OCI-LY1 (cell line): ENCODE results near the gene CENPO.

ENCODE experiments used
- H2AFZ ChIP-seq: fragments of 200-600 bp; sonication (generic), shearing (Covaris generic); 2 replicates; pipeline ENCODE4 v1.6.0; 2014; ENCODE audit warnings: antibody characterized with exemption, mild to moderate bottlenecking, low read length
- H3F3A ChIP-seq: fragments of 200-600 bp; sonication (generic), shearing (Covaris generic); 2 replicates; pipeline ENCODE4 v1.6.0; 2014; ENCODE audit warnings: mild to moderate bottlenecking, antibody characterized with exemption, low read length, moderate library complexity; ENCODE audit not compliant: insufficient read depth
- H3K27ac ChIP-seq: fragments of 200-600 bp; sonication (generic); 2 replicates; pipeline ENCODE4 v1.5.1; 2014; ENCODE audit warnings: low read length, mixed run types, mild to moderate bottlenecking, low read depth; ENCODE audit not compliant: poor library complexity, severe bottlenecking
- H3K27me3 ChIP-seq: fragments of 200-600 bp; sonication (generic); 2 replicates; pipeline ENCODE4 v1.6.0; 2014; ENCODE audit warnings: antibody characterized with exemption, mild to moderate bottlenecking, low read length, moderate library complexity; ENCODE audit not compliant: insufficient read depth
- H3K36me3 ChIP-seq: fragments of 200-600 bp; sonication (generic); 2 replicates; pipeline ENCODE4 v1.6.1; 2014; ENCODE audit warnings: mild to moderate bottlenecking, antibody characterized with exemption, low read length, moderate library complexity, mixed read lengths; ENCODE audit not compliant: insufficient read depth
- H3K4me1 ChIP-seq: fragments of 200-600 bp; sonication (generic); 2 replicates; pipeline ENCODE4 v1.5.1; 2014; ENCODE audit warnings: mild to moderate bottlenecking, low read length, moderate library complexity; ENCODE audit not compliant: insufficient read depth, severe bottlenecking
- H3K4me2 ChIP-seq: fragments of 200-600 bp; sonication (generic), shearing (Covaris generic); 2 replicates; pipeline ENCODE4 v1.6.1; 2014; ENCODE audit warnings: low read length
- H3K4me3 ChIP-seq: fragments of 200-600 bp; sonication (generic); 2 replicates; pipeline ENCODE4 v1.5.1; 2014; ENCODE audit warnings: low read length, low read depth, mild to moderate bottlenecking, mixed read lengths; ENCODE audit not compliant: poor library complexity, severe bottlenecking
- H3K79me2 ChIP-seq: fragments of 200-600 bp; shearing (Covaris generic); 2 replicates; pipeline ENCODE4 v1.6.1; 2016; ENCODE audit warnings: mixed run types, low read length, mixed read lengths; ENCODE audit not compliant: insufficient read depth
- H3K9ac ChIP-seq: fragments of 200-600 bp; sonication (generic), shearing (Covaris generic); 2 replicates; pipeline ENCODE4 v1.6.1; 2014; ENCODE audit warnings: mild to moderate bottlenecking, low read length, mixed read lengths
- H3K9me2 ChIP-seq: fragments of 200-600 bp; sonication (generic), shearing (Covaris generic); 2 replicates; pipeline ENCODE4 v1.6.1; 2014; ENCODE audit warnings: low read depth, mild to moderate bottlenecking, low read length, mixed read lengths
- H3K9me3 ChIP-seq: fragments of 200-600 bp; shearing (Covaris generic); 2 replicates; pipeline ENCODE4 v1.6.1; 2014; ENCODE audit warnings: low read length, mixed read lengths
- H4K20me1 ChIP-seq: fragments of 200-600 bp; sonication (generic), shearing (Covaris generic); 2 replicates; pipeline ENCODE4 v1.6.0; 2016; ENCODE audit warnings: mild to moderate bottlenecking, low read length; ENCODE audit not compliant: insufficient read depth
- CTCF ChIP-seq: fragments of 200-600 bp; sonication (generic), shearing (Covaris generic); IDR thresholded peaks from 2 replicates; pipeline ENCODE4 v1.5.1; 2017; ENCODE audit warnings: mild to moderate bottlenecking, antibody characterized with exemption, low read length, moderate library complexity, mixed read lengths
- EZH2 ChIP-seq: fragments of 200-600 bp; sonication (generic), shearing (Covaris generic); IDR thresholded peaks from 2 replicates; pipeline ENCODE4 v1.8.0; 2017; ENCODE audit warnings: borderline replicate concordance, mixed run types, mild to moderate bottlenecking, antibody characterized with exemption, low read length, moderate library complexity, mixed read lengths

CENPO gene

GRCh38 chr2:24844023-24844685 is 50.9 kb downstream of the CENPO start:
- no peaks in the 10 kb centered on the region for H3K79me2 ChIP-seq
- no peaks in the 10 kb centered on the region for H3K9me2 ChIP-seq
- H2AFZ ChIP-seq = no peak overlapping the region
- H3K36me3 ChIP-seq = peaks cover 57% of the 10 kb centered on the region
- peaks cover 10% of the 10 kb centered on the region; the same call in 1 of the 2 replicates for H3K9me3 ChIP-seq
- no peaks in the 10 kb centered on the region for H3K27me3 ChIP-seq
- TF ChIP-seq EZH2 = no peak
- TF ChIP-seq CTCF = no peak
- H3K4me1 ChIP-seq = no peaks in the 10 kb centered on the region
- H4K20me1 ChIP-seq = no peaks in the 10 kb centered on the region
- no peak overlapping the region for H3K4me3 ChIP-seq
- H3F3A ChIP-seq = no peaks in the 10 kb centered on the region
- H3K4me2 ChIP-seq = no peak overlapping the region
- H3K27ac ChIP-seq = no peak overlapping the region
- no peak overlapping the region for H3K9ac ChIP-seq

- H3K9me3 ChIP-seq = peaks cover 13% of the 10 kb centered on the region
- no peaks in the 10 kb centered on the region for H3K79me2 ChIP-seq
- no peaks in the 10 kb centered on the region for H3K4me1 ChIP-seq
- H3K27me3 ChIP-seq = no peaks in the 10 kb centered on the region
- no peaks in the 10 kb centered on the region for H3F3A ChIP-seq
- peaks cover 56% of the 10 kb centered on the region for H3K36me3 ChIP-seq
- H3K4me3 ChIP-seq = no peak overlapping the region
- no peaks in the 10 kb centered on the region for H3K9me2 ChIP-seq
- no peaks in the 10 kb centered on the region for H4K20me1 ChIP-seq
- no peak for TF ChIP-seq CTCF
- TF ChIP-seq EZH2 = no peak
- H3K4me2 ChIP-seq = no peak overlapping the region
- H3K27ac ChIP-seq = no peak overlapping the region
- H2AFZ ChIP-seq = no peak overlapping the region
- H3K9ac ChIP-seq = no peak overlapping the region
Measured at GRCh38 chr2:24845691-24846090, 52.5 kb downstream of the CENPO start.

GRCh38 chr2:24850944-24851343 is 57.7 kb downstream of the CENPO start:
- H3K9me3 ChIP-seq = peaks cover 13% of the 10 kb centered on the region
- H3K9ac ChIP-seq = no peak overlapping the region
- H3K4me3 ChIP-seq = no peak overlapping the region
- H3K9me2 ChIP-seq = no peaks in the 10 kb centered on the region
- no peak overlapping the region for H3K4me2 ChIP-seq
- H3K36me3 ChIP-seq = peaks cover 61% of the 10 kb centered on the region
- H3K79me2 ChIP-seq = no peaks in the 10 kb centered on the region
- no peak overlapping the region for H3K27ac ChIP-seq
- no peaks in the 10 kb centered on the region for H3K27me3 ChIP-seq
- no peak overlapping the region for H2AFZ ChIP-seq
- no peaks in the 10 kb centered on the region for H3F3A ChIP-seq
- no peaks in the 10 kb centered on the region for H3K4me1 ChIP-seq
- H4K20me1 ChIP-seq = no peaks in the 10 kb centered on the region
- TF ChIP-seq CTCF = no peak
- no peak for TF ChIP-seq EZH2
